Stimulated activated CD4-positive, alpha-beta T cell treated with anti-CD3 and anti-CD28 coated beads, Interleukin-2, amount 100 ng/mL, for 24 hours (primary cell): ENCODE data around the gene HTR6.
A peak's percentile ranks its signal among the peaks of the same experiment; 100 is the strongest.

ENCODE experiments used
- DNase-seq, 2 donors: peaks; one replicate each; pipeline ENCODE4 v3.0.0-alpha.2; 2020

Gene HTR6

GRCh38 chr1:19657511-19657910 lies 7.2 kb upstream of the HTR6 start:
- no peak for DNase-seq

- DNase-seq: no peak
These were observed 6.5 kb upstream of the HTR6 start for GRCh38 chr1:19658186-19658585.

- peak; percentile 56 to 58 for DNase-seq
These were observed 2.9 kb upstream of the HTR6 start for GRCh38 chr1:19661721-19662228.

GRCh38 chr1:19662313-19662712 lies 2.4 kb upstream of the HTR6 start:
- no peak for DNase-seq

GRCh38 chr1:19665186-19665495 lies 466 bp downstream of the HTR6 start:
- DNase-seq: no peak

- no peak for DNase-seq
These were observed 1.1 kb downstream of the HTR6 start for GRCh38 chr1:19665496-19666465.

- DNase-seq: no peak
These were observed 4.2 kb downstream of the HTR6 start for GRCh38 chr1:19668888-19669287.

GRCh38 chr1:19670787-19671186 lies 6.1 kb downstream of the HTR6 start:
- DNase-seq: no peak

GRCh38 chr1:19672237-19672636 lies 7.6 kb downstream of the HTR6 start:
- no peak for DNase-seq

GRCh38 chr1:19675797-19676196 lies 11.1 kb downstream of the HTR6 start:
- no peak for DNase-seq

GRCh38 chr1:19676438-19676922 lies 11.8 kb downstream of the HTR6 start:
- peak; percentile 24 to 27 for DNase-seq

- no peak for DNase-seq
These were observed 13.8 kb downstream of the HTR6 start for GRCh38 chr1:19678493-19678892.

GRCh38 chr1:19678931-19679453 lies 14.3 kb downstream of the HTR6 start:
- DNase-seq: no peak

GRCh38 chr1:19679691-19680090 lies 15.0 kb downstream of the HTR6 start:
- DNase-seq: no peak

- DNase-seq: no peak
These were observed 16.0 kb downstream of the HTR6 start for GRCh38 chr1:19680644-19681043.

GRCh38 chr1:19682257-19682656 lies 17.6 kb downstream of the HTR6 start:
- DNase-seq: no peak

GRCh38 chr1:19682901-19683300 lies 18.2 kb downstream of the HTR6 start:
- DNase-seq: no peak

GRCh38 chr1:19683351-19683750 lies 18.7 kb downstream of the HTR6 start:
- no peak for DNase-seq

GRCh38 chr1:19684677-19685076 lies 20.0 kb downstream of the HTR6 start:
- DNase-seq: no peak

GRCh38 chr1:19685994-19686393 lies 21.3 kb downstream of the HTR6 start:
- DNase-seq: no peak

- DNase-seq: no peak
These were observed 22.7 kb downstream of the HTR6 start for GRCh38 chr1:19687414-19687813.

- DNase-seq: peak; percentile 26 to 35
These were observed 23.6 kb downstream of the HTR6 start for GRCh38 chr1:19688041-19688842.

GRCh38 chr1:19689085-19689757 lies 24.5 kb downstream of the HTR6 start:
- DNase-seq: no peak
